Loucy (cell line): ENCODE results near the gene TRAF3.

Experiments used
- CTCF ChIP-seq: fragments of 200-600 bp; sonication (generic); conservative IDR thresholded peaks from 2 replicates; pipeline ENCODE4 v1.5.1; 2014; ENCODE audit warnings: mild to moderate bottlenecking, antibody characterized with exemption, low read length
- EZH2phosphoT487 ChIP-seq: fragments of 200-600 bp; IDR thresholded peaks from 2 replicates; pipeline ENCODE4 v1.6.1; 2018; ENCODE audit warnings: antibody characterized with exemption, mild to moderate bottlenecking, moderate library complexity, borderline replicate concordance

- no peak for TF ChIP-seq CTCF
- TF ChIP-seq EZH2phosphoT487: no peak
Measured at GRCh38 chr14:102951034-102951433, 173.8 kb downstream of the TRAF3 start.
